ENCODE data around the gene SLC28A1.
A peak's percentile ranks its signal among the peaks of the same experiment; 100 is the strongest.

SLC28A1 gene

GRCh38 chr15:84942456-84942855 is 58.0 kb downstream of the SLC28A1 start:
- Histone ChIP-seq H3K4me1 (ENCODE audit: control insufficient read depth, insufficient read depth, low read length) (no peaks in the 10 kb centered on the region), H3K27me3 (ENCODE audit: control insufficient read depth, insufficient read depth, low read length) (no peaks in the 10 kb centered on the region)

DNA sequence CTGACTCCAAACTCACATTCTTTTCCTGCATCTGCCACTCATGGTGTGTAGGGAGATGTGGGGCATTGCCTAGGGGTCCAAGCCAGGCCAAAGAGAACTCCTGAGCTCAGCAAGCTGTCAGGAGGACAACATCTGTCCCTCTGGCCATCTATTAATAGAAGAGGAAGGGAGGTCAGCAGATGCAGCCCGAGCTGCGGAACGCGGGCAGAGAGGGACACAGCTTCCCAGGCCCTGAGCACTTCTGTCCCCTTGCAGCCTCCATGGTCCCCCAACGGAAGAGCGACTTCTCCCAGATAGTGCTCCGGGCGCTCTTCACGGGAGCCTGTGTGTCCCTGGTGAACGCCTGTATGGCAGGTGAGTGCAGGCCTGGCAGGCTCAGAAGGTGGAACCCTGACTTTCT is 59.8 kb downstream of the SLC28A1 start:
- Histone ChIP-seq H3K36me3 (ENCODE audit: control insufficient read depth, insufficient read depth, low read length) (no peaks in the 10 kb centered on the region), H3K4me3 (ENCODE audit: low read length) (no peak overlapping the region), H3K27me3 (ENCODE audit: control insufficient read depth, insufficient read depth, low read length) (no peaks in the 10 kb centered on the region), H3K27ac (ENCODE audit: low read depth, low read length) (no peak overlapping the region), H3K4me1 (ENCODE audit: control insufficient read depth, insufficient read depth, low read length) (peaks cover 3% of the 10 kb centered on the region), H3K9ac (ENCODE audit: low read length) (no peak overlapping the region)

More at GRCh38 chr15:84942456-84942855, 58.0 kb downstream of the SLC28A1 start:
- no peak overlapping the region for H3K27ac ChIP-seq (ENCODE audit: low read depth, low read length)
- H3K36me3 ChIP-seq (ENCODE audit: control insufficient read depth, insufficient read depth, low read length) = no peaks in the 10 kb centered on the region
- H3K9ac ChIP-seq (ENCODE audit: low read length) = no peak overlapping the region
- no peak overlapping the region for H3K4me3 ChIP-seq (ENCODE audit: low read length)

GRCh38 chr15:84944861-84945260 is 60.4 kb downstream of the SLC28A1 start:
- Histone ChIP-seq H3K27ac (ENCODE audit: low read depth, low read length) (no peak overlapping the region), H3K36me3 (ENCODE audit: control insufficient read depth, insufficient read depth, low read length) (no peaks in the 10 kb centered on the region)

GRCh38 chr15:84946772-84947489 is 62.5 kb downstream of the SLC28A1 start:
- no peaks in the 10 kb centered on the region for H3K36me3 ChIP-seq (ENCODE audit: control insufficient read depth, insufficient read depth, low read length)
- no peak overlapping the region for H3K9ac ChIP-seq (ENCODE audit: low read length)
- peaks cover 3% of the 10 kb centered on the region for H3K4me1 ChIP-seq (ENCODE audit: control insufficient read depth, insufficient read depth, low read length)
- H3K27me3 ChIP-seq (ENCODE audit: control insufficient read depth, insufficient read depth, low read length) = no peaks in the 10 kb centered on the region
- H3K4me3 ChIP-seq (ENCODE audit: low read length) = no peak overlapping the region
- no peak overlapping the region for H3K27ac ChIP-seq (ENCODE audit: low read depth, low read length)

More at GRCh38 chr15:84944861-84945260, 60.4 kb downstream of the SLC28A1 start:
- Histone ChIP-seq H3K9ac (ENCODE audit: low read length) (no peak overlapping the region), H3K27me3 (ENCODE audit: control insufficient read depth, insufficient read depth, low read length) (no peaks in the 10 kb centered on the region), H3K4me1 (ENCODE audit: control insufficient read depth, insufficient read depth, low read length) (peaks cover 3% of the 10 kb centered on the region), H3K4me3 (ENCODE audit: low read length) (no peak overlapping the region)

- peak overlapping the region; percentile 55 for H3K27ac ChIP-seq (ENCODE audit: low read depth, low read length)
- no peak overlapping the region for H3K4me3 ChIP-seq (ENCODE audit: low read length)
- no peak overlapping the region for H3K9ac ChIP-seq (ENCODE audit: low read length)
- H3K4me1 ChIP-seq (ENCODE audit: control insufficient read depth, insufficient read depth, low read length) = peaks cover 3% of the 10 kb centered on the region
- H3K27me3 ChIP-seq (ENCODE audit: control insufficient read depth, insufficient read depth, low read length) = no peaks in the 10 kb centered on the region
- no peaks in the 10 kb centered on the region for H3K36me3 ChIP-seq (ENCODE audit: control insufficient read depth, insufficient read depth, low read length)
Measured at GRCh38 chr15:84947947-84948830, 63.7 kb downstream of the SLC28A1 start.

GRCh38 chr15:84949043-84949442 is 64.6 kb downstream of the SLC28A1 start:
- Histone ChIP-seq H3K27me3 (ENCODE audit: control insufficient read depth, insufficient read depth, low read length) (no peaks in the 10 kb centered on the region), H3K9ac (ENCODE audit: low read length) (no peak overlapping the region), H3K4me3 (ENCODE audit: low read length) (no peak overlapping the region), H3K36me3 (ENCODE audit: control insufficient read depth, insufficient read depth, low read length) (no peaks in the 10 kb centered on the region), H3K27ac (ENCODE audit: low read depth, low read length) (peak overlapping the region; percentile 11), H3K4me1 (ENCODE audit: control insufficient read depth, insufficient read depth, low read length) (peaks cover 3% of the 10 kb centered on the region)

DNA sequence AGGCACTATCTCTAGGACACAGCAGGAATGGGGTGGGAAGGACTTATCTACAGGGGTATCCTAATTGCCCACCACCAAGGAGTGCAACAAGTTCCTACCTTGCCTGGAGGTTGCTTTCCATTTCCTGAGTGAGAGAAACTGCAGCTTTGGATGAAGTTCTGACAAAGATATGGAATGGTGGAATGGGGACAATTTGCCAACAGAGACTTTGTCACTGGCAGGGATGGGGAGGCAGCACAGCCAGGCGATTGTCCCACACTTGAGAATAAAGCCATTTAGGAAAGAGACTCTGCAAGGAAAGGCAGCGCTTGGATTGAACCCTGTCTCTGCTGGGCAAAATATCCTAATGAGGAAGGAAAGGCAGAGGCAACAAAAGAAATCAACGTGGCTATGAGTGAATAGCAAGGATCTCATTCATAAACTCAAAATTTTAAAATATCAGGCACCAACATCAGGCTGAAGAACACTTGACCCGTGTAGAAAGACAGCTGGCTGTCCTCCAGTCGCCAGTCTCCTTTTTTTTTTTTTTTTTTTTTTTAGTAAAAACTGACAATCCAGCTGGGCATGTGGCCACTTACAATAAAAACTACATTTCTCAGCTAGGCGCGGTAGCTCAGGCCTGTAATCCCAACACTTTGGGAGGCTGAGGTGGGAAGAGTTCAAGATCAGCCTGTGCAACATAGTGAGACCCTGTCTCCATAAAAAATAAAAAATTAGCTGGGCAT is 65.5 kb downstream of the SLC28A1 start:
- Histone ChIP-seq H3K36me3 (ENCODE audit: control insufficient read depth, insufficient read depth, low read length) (no peaks in the 10 kb centered on the region), H3K4me1 (ENCODE audit: control insufficient read depth, insufficient read depth, low read length) (peaks cover 3% of the 10 kb centered on the region), H3K27me3 (ENCODE audit: control insufficient read depth, insufficient read depth, low read length) (no peaks in the 10 kb centered on the region), H3K27ac (ENCODE audit: low read depth, low read length) (no peak overlapping the region), H3K9ac (ENCODE audit: low read length) (no peak overlapping the region), H3K4me3 (ENCODE audit: low read length) (no peak overlapping the region)

- H3K27me3 ChIP-seq (ENCODE audit: control insufficient read depth, insufficient read depth, low read length) = no peaks in the 10 kb centered on the region
- no peak overlapping the region for H3K9ac ChIP-seq (ENCODE audit: low read length)
- H3K4me1 ChIP-seq (ENCODE audit: control insufficient read depth, insufficient read depth, low read length) = peaks cover 3% of the 10 kb centered on the region
- no peaks in the 10 kb centered on the region for H3K36me3 ChIP-seq (ENCODE audit: control insufficient read depth, insufficient read depth, low read length)
- no peak overlapping the region for H3K27ac ChIP-seq (ENCODE audit: low read depth, low read length)
- H3K4me3 ChIP-seq (ENCODE audit: low read length) = no peak overlapping the region
Measured at GRCh38 chr15:84950570-84951111, 66.2 kb downstream of the SLC28A1 start.

- Histone ChIP-seq H3K4me3 (ENCODE audit: low read length) (no peak overlapping the region), H3K27ac (ENCODE audit: low read depth, low read length) (no peak overlapping the region), H3K27me3 (ENCODE audit: control insufficient read depth, insufficient read depth, low read length) (no peaks in the 10 kb centered on the region), H3K36me3 (ENCODE audit: control insufficient read depth, insufficient read depth, low read length) (no peaks in the 10 kb centered on the region), H3K4me1 (ENCODE audit: control insufficient read depth, insufficient read depth, low read length) (peaks cover 3% of the 10 kb centered on the region), H3K9ac (ENCODE audit: low read length) (no peak overlapping the region)
Measured at GRCh38 chr15:84951736-84952135, 67.3 kb downstream of the SLC28A1 start.

- no peak overlapping the region for H3K4me3 ChIP-seq (ENCODE audit: low read length)
- H3K27ac ChIP-seq (ENCODE audit: low read depth, low read length) = no peak overlapping the region
- peaks cover 3% of the 10 kb centered on the region for H3K4me1 ChIP-seq (ENCODE audit: control insufficient read depth, insufficient read depth, low read length)
- no peaks in the 10 kb centered on the region for H3K36me3 ChIP-seq (ENCODE audit: control insufficient read depth, insufficient read depth, low read length)
- no peak overlapping the region for H3K9ac ChIP-seq (ENCODE audit: low read length)
- no peaks in the 10 kb centered on the region for H3K27me3 ChIP-seq (ENCODE audit: control insufficient read depth, insufficient read depth, low read length)
Measured at GRCh38 chr15:84953136-84953535, 68.7 kb downstream of the SLC28A1 start.

GRCh38 chr15:84953726-84954125 is 69.3 kb downstream of the SLC28A1 start:
- H3K4me1 ChIP-seq (ENCODE audit: control insufficient read depth, insufficient read depth, low read length) = peaks cover 3% of the 10 kb centered on the region
- no peak overlapping the region for H3K4me3 ChIP-seq (ENCODE audit: low read length)
- H3K9ac ChIP-seq (ENCODE audit: low read length) = no peak overlapping the region
- H3K36me3 ChIP-seq (ENCODE audit: control insufficient read depth, insufficient read depth, low read length) = no peaks in the 10 kb centered on the region
- no peaks in the 10 kb centered on the region for H3K27me3 ChIP-seq (ENCODE audit: control insufficient read depth, insufficient read depth, low read length)
- H3K27ac ChIP-seq (ENCODE audit: low read depth, low read length) = no peak overlapping the region

Data from rectal smooth muscle tissue (tissue), 1 donor.